HepG2 (cell line): ENCODE measurements around the gene MXRA8. TPM values are rescaled to one million over a fixed set of nuclear protein-coding genes. Genes with fewer than 3 reads are reported as not detected.

Experiments
- ARNT ChIP-seq: fragments of 450-650 bp; IDR thresholded peaks from 2 replicates; pipeline ENCODE4 v1.6.1; 2017
- CEBPG ChIP-seq: IDR thresholded peaks from 2 replicates; pipeline ENCODE4 v1.6.1; 2016
- ELF3 ChIP-seq: IDR thresholded peaks from 2 replicates; pipeline ENCODE4 v1.6.1; 2016; ENCODE audit warnings: missing genetic modification reagents, missing compliant biosample characterization
- FLYWCH1 ChIP-seq: sonication (generic); formaldehyde crosslinking; IDR thresholded peaks from 2 replicates; pipeline ENCODE4 v1.8.1; 2023; ENCODE audit warnings: mild to moderate bottlenecking, missing genetic modification reagents
- HNF4A ChIP-seq: sonication (generic); formaldehyde crosslinking; IDR thresholded peaks from 2 replicates; pipeline ENCODE4 v1.4.0; 2020; ENCODE audit warnings: missing genetic modification reagents
- IKZF4 ChIP-seq: sonication (generic); formaldehyde crosslinking; IDR thresholded peaks from 2 replicates; pipeline ENCODE4 v1.5.1; 2020; ENCODE audit warnings: borderline replicate concordance, mild to moderate bottlenecking, low read depth, missing genetic modification reagents; ENCODE audit errors: not compliant biosample characterization
- KDM2A ChIP-seq: sonication (generic); formaldehyde crosslinking; IDR thresholded peaks from 2 replicates; pipeline ENCODE4 v1.4.0; 2020; ENCODE audit warnings: low read depth, missing genetic modification reagents, borderline replicate concordance
- KDM3A ChIP-seq: IDR thresholded peaks from 2 replicates; pipeline ENCODE4 v1.6.1; 2018; ENCODE audit warnings: low read depth, missing compliant biosample characterization
- KLF12 ChIP-seq: sonication (generic); formaldehyde crosslinking; IDR thresholded peaks from 2 replicates; pipeline ENCODE4 v1.4.0; 2020; ENCODE audit warnings: missing genetic modification reagents, borderline replicate concordance
- LCORL ChIP-seq, 2 experiments: fragments of 450-650 bp in 1 of 2; sonication (generic) in 1 of 2; formaldehyde crosslinking in 1 of 2; IDR thresholded peaks; 2 replicates each; pipeline versions ENCODE4 v1.5.0 to v1.6.1; 2017 to 2020; ENCODE audit warnings: antibody characterized with exemption in 1 of 2, missing genetic modification reagents in 1 of 2
- MEIS2 ChIP-seq: sonication (generic); formaldehyde crosslinking; IDR thresholded peaks from 2 replicates; pipeline ENCODE4 v1.9.0; 2021; ENCODE audit warnings: mild to moderate bottlenecking, missing genetic modification reagents
- NRL ChIP-seq: sonication (generic); formaldehyde crosslinking; IDR thresholded peaks from 2 replicates; pipeline ENCODE4 v1.5.0; 2020; ENCODE audit warnings: missing genetic modification reagents, mild to moderate bottlenecking, moderate library complexity, borderline replicate concordance
- PLSCR1 ChIP-seq: sonication (generic); formaldehyde crosslinking; IDR thresholded peaks from 2 replicates; pipeline ENCODE4 v1.5.0; 2020; ENCODE audit warnings: missing genetic modification reagents, mild to moderate bottlenecking, borderline replicate concordance
- PPARG ChIP-seq: conservative IDR thresholded peaks from 2 replicates; pipeline ENCODE4 v1.6.1; 2016; ENCODE audit warnings: missing biosample characterization, missing genetic modification reagents
- RBM22 ChIP-seq: fragments of 200-400 bp; formaldehyde crosslinking; optimal IDR thresholded peaks from 2 replicates; pipeline ENCODE3; 2017; ENCODE audit warnings: mild to moderate bottlenecking, low read length, moderate library complexity
- REPIN1 ChIP-seq: sonication (generic); formaldehyde crosslinking; IDR thresholded peaks from 2 replicates; pipeline ENCODE4 v1.8.0; 2022; ENCODE audit warnings: missing genetic modification reagents, low read depth, mild to moderate bottlenecking, borderline replicate concordance
- TAF15 ChIP-seq: fragments of 200-400 bp; formaldehyde crosslinking; IDR thresholded peaks from one replicate; pipeline ENCODE4 v1.6.1; 2018; ENCODE audit warnings: mild to moderate bottlenecking, low read depth, low read length; ENCODE audit not compliant: poor library complexity, severe bottlenecking
- WIZ ChIP-seq: sonication (generic); formaldehyde crosslinking; IDR thresholded peaks from 2 replicates; pipeline ENCODE4 v1.5.1; 2020; ENCODE audit warnings: mild to moderate bottlenecking, missing genetic modification reagents
- ZNF101 ChIP-seq: sonication (generic); formaldehyde crosslinking; IDR thresholded peaks from 2 replicates; pipeline ENCODE4 v1.4.0; 2020; ENCODE audit warnings: mild to moderate bottlenecking, low read depth, missing genetic modification reagents, borderline replicate concordance
- ZNF451 ChIP-seq: sonication (generic); formaldehyde crosslinking; IDR thresholded peaks from 2 replicates; pipeline ENCODE4 v1.5.0; 2020; ENCODE audit warnings: mild to moderate bottlenecking, missing genetic modification reagents
- ZNF512 ChIP-seq: sonication (generic); formaldehyde crosslinking; IDR thresholded peaks from 2 replicates; pipeline ENCODE4 v1.4.0; 2020; ENCODE audit warnings: mild to moderate bottlenecking, missing genetic modification reagents
- ZSCAN31 ChIP-seq: sonication (generic); formaldehyde crosslinking; IDR thresholded peaks from 2 replicates; pipeline ENCODE4 v1.5.0; 2020; ENCODE audit warnings: low read depth, mild to moderate bottlenecking, missing genetic modification reagents
- polyA plus RNA-seq, 8 experiments: library from polyadenylated mRNA; depleted of rRNA in 3 of 8; stranded (reverse) in 7 of 8; unstranded in 1 of 8; fragments of >200 nt; fragmentation: Illumina TruSeq in 4 of 8; extraction: Trizol in 4 of 8; gene quantifications; 2 replicates each; pipeline versions ENCODE4 v1.2.1 to v1.2.3, GENCODE V29; 2011 to 2016; ENCODE audit warnings: low read depth in 4 of 8, missing spikeins in 1 of 8, mixed read lengths in 1 of 8; ENCODE audit not compliant: insufficient read depth in 1 of 8
- total RNA-seq, 5 experiments: library from RNA; depleted of rRNA; stranded (reverse); fragments of >200 nt; fragmentation: Illumina TruSeq; extraction: Trizol; gene quantifications; 2 replicates each; pipeline ENCODE4 v1.2.3, GENCODE V29; 2016; ENCODE audit warnings: low read depth in 1 of 5
- TF ChIP-seq, protein P1 (sequence below): sonication (generic); formaldehyde crosslinking; IDR thresholded peaks from 2 replicates; pipeline ENCODE4 v1.8.1; 2023; ENCODE audit warnings: missing genetic modification reagents, inconsistent platforms, borderline replicate concordance
- TF ChIP-seq, protein P2 (sequence below): sonication (generic); formaldehyde crosslinking; IDR thresholded peaks from 2 replicates; pipeline ENCODE4 v1.4.0; 2020; ENCODE audit warnings: mild to moderate bottlenecking, low read depth, missing genetic modification reagents

The MXRA8 gene
- total and polyA plus RNA-seq, 2 of the 13 experiments (the other 11 are each of a cell fraction or from before 2014, with no cell fraction given) = 19.8 to 44.8 TPM

- no peak for TF ChIP-seq TAF15
- TF ChIP-seq KLF12 (CRISPR knock-in tag) = 0 out of 2 replicates have a peak, but pooled peaks have one; percentile 31
- no peak; the same call in 1 of the 2 replicates for TF ChIP-seq MEIS2 (CRISPR knock-in tag)
- TF ChIP-seq REPIN1 (CRISPR knock-in tag) = peak; percentile 68; the same call in 1 of the 2 replicates
- peak; percentile 59; the same call in 1 of the 2 replicates for TF ChIP-seq KDM2A
- TF ChIP-seq ZNF101 (CRISPR knock-in tag) = no peak
- TF ChIP-seq IKZF4 (CRISPR knock-in tag) = peak; percentile 30
- TF ChIP-seq, protein P1, sequence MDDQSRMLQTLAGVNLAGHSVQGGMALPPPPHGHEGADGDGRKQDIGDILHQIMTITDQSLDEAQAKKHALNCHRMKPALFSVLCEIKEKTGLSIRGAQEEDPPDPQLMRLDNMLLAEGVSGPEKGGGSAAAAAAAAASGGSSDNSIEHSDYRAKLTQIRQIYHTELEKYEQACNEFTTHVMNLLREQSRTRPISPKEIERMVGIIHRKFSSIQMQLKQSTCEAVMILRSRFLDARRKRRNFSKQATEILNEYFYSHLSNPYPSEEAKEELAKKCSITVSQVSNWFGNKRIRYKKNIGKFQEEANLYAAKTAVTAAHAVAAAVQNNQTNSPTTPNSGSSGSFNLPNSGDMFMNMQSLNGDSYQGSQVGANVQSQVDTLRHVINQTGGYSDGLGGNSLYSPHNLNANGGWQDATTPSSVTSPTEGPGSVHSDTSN (CRISPR knock-in tag) = no peak
- TF ChIP-seq FLYWCH1 (CRISPR knock-in tag) = no peak
- 0 out of 2 replicates have a peak, but pooled peaks have one; percentile 45 for TF ChIP-seq KDM3A (CRISPR knock-in tag)
- TF ChIP-seq PPARG (CRISPR knock-in tag) = no peak
- peak; percentile 35; the same call in 1 of the 2 replicates for TF ChIP-seq ZSCAN31 (CRISPR knock-in tag)
- no peak for TF ChIP-seq ARNT
- TF ChIP-seq HNF4A (CRISPR knock-in tag) = peak; percentile 73
- no peak for TF ChIP-seq CEBPG (CRISPR knock-in tag)
- TF ChIP-seq RBM22 = no peak
- no peak for TF ChIP-seq PLSCR1 (CRISPR knock-in tag)
- no peak for TF ChIP-seq LCORL (IDR thresholded peaks at IDR 0.05)
- TF ChIP-seq LCORL (CRISPR knock-in tag; IDR thresholded peaks at IDR 0.05) = peak; percentile 81
- TF ChIP-seq ZNF512 = no peak
- no peak; the same call in 1 of the 2 replicates for TF ChIP-seq ZNF451 (CRISPR knock-in tag)
- no peak for TF ChIP-seq ELF3
- TF ChIP-seq WIZ (CRISPR knock-in tag) = no peak
- no peak for TF ChIP-seq NRL (CRISPR knock-in tag)
- TF ChIP-seq, protein P2, sequence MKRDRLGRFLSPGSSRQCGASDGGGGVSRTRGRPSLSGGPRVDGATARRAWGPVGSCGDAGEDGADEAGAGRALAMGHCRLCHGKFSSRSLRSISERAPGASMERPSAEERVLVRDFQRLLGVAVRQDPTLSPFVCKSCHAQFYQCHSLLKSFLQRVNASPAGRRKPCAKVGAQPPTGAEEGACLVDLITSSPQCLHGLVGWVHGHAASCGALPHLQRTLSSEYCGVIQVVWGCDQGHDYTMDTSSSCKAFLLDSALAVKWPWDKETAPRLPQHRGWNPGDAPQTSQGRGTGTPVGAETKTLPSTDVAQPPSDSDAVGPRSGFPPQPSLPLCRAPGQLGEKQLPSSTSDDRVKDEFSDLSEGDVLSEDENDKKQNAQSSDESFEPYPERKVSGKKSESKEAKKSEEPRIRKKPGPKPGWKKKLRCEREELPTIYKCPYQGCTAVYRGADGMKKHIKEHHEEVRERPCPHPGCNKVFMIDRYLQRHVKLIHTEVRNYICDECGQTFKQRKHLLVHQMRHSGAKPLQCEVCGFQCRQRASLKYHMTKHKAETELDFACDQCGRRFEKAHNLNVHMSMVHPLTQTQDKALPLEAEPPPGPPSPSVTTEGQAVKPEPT (CRISPR knock-in tag) = no peak
These were observed 1.5 kb upstream of the MXRA8 start (continued) for GRCh38 chr1:1359664-1360468.
